Sciatic nerve (tissue), 2 donors: Measurements from ENCODE around the gene SUGP2. TPM values are rescaled to one million over a fixed set of nuclear protein-coding genes. Genes with fewer than 3 reads are reported as not detected.

Experiments used
- ATAC-seq: fragments of 200-7000 bp; cut with Tn5 transposase; one replicate; pipeline ENCODE4 v1.9.1; 2020; ENCODE audit warnings: mild to moderate bottlenecking, moderate library complexity
- DNase-seq: peaks from one replicate; pipeline ENCODE4 v3.0.0-alpha.2; 2020; ENCODE audit warnings: low spot score
- intact Hi-C: fragments of 100-400 bp; cut with DNase I; formaldehyde crosslinking; loops from one replicate; pipeline ENCODE4 v1.14.2; 2022
- total RNA-seq: library from RNA; stranded (reverse); fragmentation: NEBNext Ultra II Directional; extraction: Animal tissue kit (Norgen Biotek cat#: 25700); gene quantifications from one replicate; pipeline ENCODE4 v1.2.1, GENCODE V29; 2021
- donor health status: DM: no; HTN: no; CAD: no.
- donor health status: DM: no; HTN: no; CAD: no.

SUGP2 gene
- total RNA-seq, 1 donor from 2014 or later: 87.7 TPM

GRCh38 chr19:18941628-18942354 lies 91.5 kb downstream of the SUGP2 start:
- intact Hi-C loops: no loop called here
- DNase-seq (no peak), ATAC-seq (peak; percentile 27)

Other genes starting within 250 kb of the SUGP2 start
- 7.6 TPM for gene COMP, start 242.2 kb downstream of the SUGP2 start, total RNA-seq
- gene UPF1, start 201.6 kb downstream of the SUGP2 start, total RNA-seq: 57.8 TPM
- 19.7 TPM for gene CERS1, start 137.4 kb downstream of the SUGP2 start, total RNA-seq
- 104 TPM for gene COPE, start 114.1 kb downstream of the SUGP2 start, total RNA-seq
- gene DDX49, start 113.8 kb downstream of the SUGP2 start, total RNA-seq: 24.0 TPM
- gene HOMER3, start 92.3 kb downstream of the SUGP2 start, total RNA-seq: 23.1 TPM
- gene ARMC6, start 86 bp upstream of the SUGP2 start, total RNA-seq: 12.3 TPM
- gene SLC25A42, start 30.5 kb upstream of the SUGP2 start, total RNA-seq: 14.8 TPM
- 20.7 TPM for gene TMEM161A, start 105.0 kb upstream of the SUGP2 start, total RNA-seq
- gene MEF2B, start 136.7 kb upstream of the SUGP2 start, total RNA-seq: 4.7 TPM
- 28.6 TPM for gene BORCS8, start 158.6 kb upstream of the SUGP2 start, total RNA-seq
- 58.2 TPM for gene RFXANK, start 158.7 kb upstream of the SUGP2 start, total RNA-seq
- 9.2 TPM for gene NR2C2AP, start 169.9 kb upstream of the SUGP2 start, total RNA-seq
- gene NCAN, start 178.4 kb upstream of the SUGP2 start, total RNA-seq: not detected
- gene TM6SF2, start 239.8 kb upstream of the SUGP2 start, total RNA-seq: 0.71 TPM